ENCODE results near the gene IDH3B.

DNA sequence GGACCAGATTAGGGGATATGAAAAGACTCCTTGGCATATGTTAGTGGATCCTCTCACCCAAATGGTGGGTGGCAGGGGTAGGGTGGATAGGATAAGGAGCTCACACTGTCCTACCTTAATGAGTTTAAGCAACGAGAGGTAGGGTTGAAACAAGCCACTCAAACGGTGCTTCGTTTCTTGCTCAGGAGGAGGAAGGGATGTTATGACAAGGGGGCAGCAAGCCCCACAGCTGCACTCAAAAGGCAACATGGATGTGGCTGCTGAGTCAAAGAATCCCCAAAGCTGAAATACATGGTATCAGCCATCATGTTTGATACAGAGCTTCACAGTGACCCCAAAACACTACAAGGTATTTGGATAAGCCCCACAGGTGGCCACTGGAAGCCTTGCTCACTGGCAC, 8.4 kb upstream of the IDH3B start:
- TF ChIP-seq, protein P1, sequence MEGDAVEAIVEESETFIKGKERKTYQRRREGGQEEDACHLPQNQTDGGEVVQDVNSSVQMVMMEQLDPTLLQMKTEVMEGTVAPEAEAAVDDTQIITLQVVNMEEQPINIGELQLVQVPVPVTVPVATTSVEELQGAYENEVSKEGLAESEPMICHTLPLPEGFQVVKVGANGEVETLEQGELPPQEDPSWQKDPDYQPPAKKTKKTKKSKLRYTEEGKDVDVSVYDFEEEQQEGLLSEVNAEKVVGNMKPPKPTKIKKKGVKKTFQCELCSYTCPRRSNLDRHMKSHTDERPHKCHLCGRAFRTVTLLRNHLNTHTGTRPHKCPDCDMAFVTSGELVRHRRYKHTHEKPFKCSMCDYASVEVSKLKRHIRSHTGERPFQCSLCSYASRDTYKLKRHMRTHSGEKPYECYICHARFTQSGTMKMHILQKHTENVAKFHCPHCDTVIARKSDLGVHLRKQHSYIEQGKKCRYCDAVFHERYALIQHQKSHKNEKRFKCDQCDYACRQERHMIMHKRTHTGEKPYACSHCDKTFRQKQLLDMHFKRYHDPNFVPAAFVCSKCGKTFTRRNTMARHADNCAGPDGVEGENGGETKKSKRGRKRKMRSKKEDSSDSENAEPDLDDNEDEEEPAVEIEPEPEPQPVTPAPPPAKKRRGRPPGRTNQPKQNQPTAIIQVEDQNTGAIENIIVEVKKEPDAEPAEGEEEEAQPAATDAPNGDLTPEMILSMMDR (conservative IDR thresholded peaks at IDR 0.05; ENCODE audit: low read depth, low read length), result no peak
- TF ChIP-seq EZH2 (IDR thresholded peaks at IDR 0.05; ENCODE audit: borderline replicate concordance, low read depth, low read length, poor library complexity, severe bottlenecking), result no peak

All from A673 (cell line).